ENCODE data around the gene CXCL9.

- TF ChIP-seq ATF3 (IDR thresholded peaks at IDR 0.05) (no peak), CTCF (IDR thresholded peaks at IDR 0.05; ENCODE audit: low read depth, low read length, missing input control) (no peak), SP1 (IDR thresholded peaks at IDR 0.05) (peak; percentile 24), RXRA (IDR thresholded peaks at IDR 0.05) (peak in 1 of 2 donors; percentile 10), ZBTB33 (IDR thresholded peaks at IDR 0.05) (no peak), JUND (IDR thresholded peaks at IDR 0.05) (no peak), MAX (IDR thresholded peaks at IDR 0.05) (no peak), NR2F2 (IDR thresholded peaks at IDR 0.05) (no peak)
These were observed 21.0 kb upstream of the CXCL9 start for GRCh38 chr4:76028350-76028765.
